ENCODE data around the gene LRRFIP2.

LRRFIP2 gene

GRCh38 chr3:37130448-37130847 is 43.9 kb downstream of the LRRFIP2 start:
- no peak for TF ChIP-seq CTCF (IDR thresholded peaks at IDR 0.05; ENCODE audit: low read depth, low read length)
- no peaks in the 10 kb centered on the region; the same call in 1 of the 2 replicates for H3K4me1 ChIP-seq
- no peaks in the 10 kb centered on the region for H3K9me3 ChIP-seq
- no peaks in the 10 kb centered on the region for H3K27me3 ChIP-seq
- no peak for DNase-seq
- H3K4me3 ChIP-seq (ENCODE audit: low read depth, low read length) = no peak overlapping the region
- H3K36me3 ChIP-seq = no peaks in the 10 kb centered on the region

DNA sequence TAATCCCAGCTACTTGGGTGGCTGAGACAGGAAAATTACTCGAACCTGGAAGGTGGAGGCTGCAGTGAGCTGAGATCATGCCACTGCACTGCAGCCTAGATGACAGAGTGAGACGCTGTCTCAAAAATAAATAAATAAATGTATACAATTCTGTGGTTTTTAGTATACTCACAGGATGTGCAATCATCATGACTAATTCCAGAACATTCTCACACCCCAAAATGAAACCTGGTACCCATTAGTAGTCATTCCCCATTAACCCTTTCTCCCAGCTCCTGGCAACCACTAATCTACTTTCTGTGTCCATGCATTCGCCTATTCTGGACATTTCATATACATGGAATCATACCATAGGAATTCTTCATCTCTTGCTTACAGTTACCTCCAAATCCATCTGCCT is 44.5 kb downstream of the LRRFIP2 start:
- DNase-seq = no peak
- no peak for TF ChIP-seq CTCF (IDR thresholded peaks at IDR 0.05; ENCODE audit: low read depth, low read length)
- H3K27me3 ChIP-seq = no peaks in the 10 kb centered on the region
- H3K4me3 ChIP-seq (ENCODE audit: low read depth, low read length) = no peak overlapping the region
- H3K4me1 ChIP-seq = no peaks in the 10 kb centered on the region; the same call in 1 of the 2 replicates
- no peaks in the 10 kb centered on the region for H3K36me3 ChIP-seq
- H3K9me3 ChIP-seq = no peaks in the 10 kb centered on the region

- no peaks in the 10 kb centered on the region for H3K9me3 ChIP-seq
- H3K4me3 ChIP-seq (ENCODE audit: low read depth, low read length) = no peak overlapping the region
- no peak for TF ChIP-seq CTCF (IDR thresholded peaks at IDR 0.05; ENCODE audit: low read depth, low read length)
- no peaks in the 10 kb centered on the region; the same call in 1 of the 2 replicates for H3K4me1 ChIP-seq
- no peaks in the 10 kb centered on the region for H3K27me3 ChIP-seq
- H3K36me3 ChIP-seq = no peaks in the 10 kb centered on the region
- DNase-seq = no peak
These were observed 47.0 kb downstream of the LRRFIP2 start for GRCh38 chr3:37127340-37127739.

- no peaks in the 10 kb centered on the region for H3K9me3 ChIP-seq
- H3K4me1 ChIP-seq = no peaks in the 10 kb centered on the region; the same call in 1 of the 2 replicates
These were observed 47.5 kb downstream of the LRRFIP2 start for GRCh38 chr3:37126856-37127255.

DNA sequence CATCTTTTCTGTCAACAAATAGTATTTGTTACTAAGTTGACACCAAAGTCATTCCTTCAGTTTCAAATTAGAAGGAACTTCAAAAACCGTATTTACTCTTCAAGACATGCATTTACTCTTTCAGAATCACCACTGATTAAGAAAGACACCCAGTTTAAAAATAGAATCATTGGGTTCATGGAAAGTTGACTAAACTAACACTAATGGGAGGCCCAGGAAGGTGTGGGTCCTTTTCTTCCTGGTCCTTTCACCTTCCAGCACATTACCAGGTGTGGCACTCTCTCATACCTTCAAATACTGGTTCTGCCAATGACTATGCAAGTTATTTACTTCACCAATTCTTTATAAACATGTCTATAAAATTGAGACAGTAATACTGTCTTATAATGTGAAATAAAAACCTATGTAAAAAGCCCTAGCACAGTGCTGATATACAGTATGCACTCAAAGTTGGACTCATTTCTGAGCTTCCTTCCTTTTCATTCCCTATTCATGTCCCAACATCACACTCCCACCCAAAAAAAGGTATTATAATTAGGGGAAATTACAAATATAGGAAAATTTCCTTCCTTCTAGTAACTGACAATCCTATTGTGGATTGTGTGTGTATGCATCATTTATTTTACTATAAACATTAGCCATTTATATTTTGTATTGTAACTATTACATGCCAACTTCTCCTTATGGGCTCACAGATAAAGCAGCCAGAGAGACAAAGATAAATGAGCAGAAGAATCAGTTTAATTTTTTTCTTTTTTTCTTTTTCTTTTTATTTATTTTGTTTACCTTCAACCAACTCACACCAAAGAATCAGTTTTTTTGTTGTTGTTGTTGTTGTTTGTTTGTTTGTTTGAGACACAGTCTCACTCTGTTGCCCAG is 48.9 kb downstream of the LRRFIP2 start:
- Histone ChIP-seq H3K4me3 (ENCODE audit: low read depth, low read length) (no peak overlapping the region), H3K4me1 (no peaks in the 10 kb centered on the region), H3K36me3 (no peaks in the 10 kb centered on the region), H3K9me3 (no peaks in the 10 kb centered on the region), H3K27me3 (no peaks in the 10 kb centered on the region)
- DNase-seq = no peak
- TF ChIP-seq CTCF (IDR thresholded peaks at IDR 0.05; ENCODE audit: low read depth, low read length) = no peak

More at GRCh38 chr3:37126856-37127255, 47.5 kb downstream of the LRRFIP2 start:
- no peaks in the 10 kb centered on the region for H3K36me3 ChIP-seq
- DNase-seq = no peak
- H3K4me3 ChIP-seq (ENCODE audit: low read depth, low read length) = no peak overlapping the region
- TF ChIP-seq CTCF (IDR thresholded peaks at IDR 0.05; ENCODE audit: low read depth, low read length) = no peak
- H3K27me3 ChIP-seq = no peaks in the 10 kb centered on the region

GRCh38 chr3:37124435-37124834 is 49.9 kb downstream of the LRRFIP2 start:
- H3K27me3 ChIP-seq = no peaks in the 10 kb centered on the region
- no peaks in the 10 kb centered on the region for H3K4me1 ChIP-seq
- no peaks in the 10 kb centered on the region for H3K9me3 ChIP-seq
- no peak overlapping the region for H3K4me3 ChIP-seq (ENCODE audit: low read depth, low read length)
- H3K36me3 ChIP-seq = no peaks in the 10 kb centered on the region
- DNase-seq = no peak
- TF ChIP-seq CTCF (IDR thresholded peaks at IDR 0.05; ENCODE audit: low read depth, low read length) = no peak

All from BE2C (cell line).